A549 treated with Mapracorat at 1 μM for 4 hours (cell line): ENCODE results near the gene GRIN3A. TPM values are rescaled to one million over a fixed set of nuclear protein-coding genes. Genes with fewer than 3 reads are reported as not detected.

Source experiments
- total RNA-seq: library from RNA; stranded (reverse); fragments of 200-300 nt; extraction: Qiagen RNA extraction; gene quantifications from 5 replicates; pipeline ENCODE4 v1.2.3, GENCODE V29; 2022

The GRIN3A gene
- not detected in 5 replicates for total RNA-seq

GRCh38 chr9:101738566-101739183 lies at the start of gene GRIN3A:
Gene GRIN3A (minus strand): TSS chr9:101738647. CDS start chr9:101737979, 668 bp downstream.

DNA sequence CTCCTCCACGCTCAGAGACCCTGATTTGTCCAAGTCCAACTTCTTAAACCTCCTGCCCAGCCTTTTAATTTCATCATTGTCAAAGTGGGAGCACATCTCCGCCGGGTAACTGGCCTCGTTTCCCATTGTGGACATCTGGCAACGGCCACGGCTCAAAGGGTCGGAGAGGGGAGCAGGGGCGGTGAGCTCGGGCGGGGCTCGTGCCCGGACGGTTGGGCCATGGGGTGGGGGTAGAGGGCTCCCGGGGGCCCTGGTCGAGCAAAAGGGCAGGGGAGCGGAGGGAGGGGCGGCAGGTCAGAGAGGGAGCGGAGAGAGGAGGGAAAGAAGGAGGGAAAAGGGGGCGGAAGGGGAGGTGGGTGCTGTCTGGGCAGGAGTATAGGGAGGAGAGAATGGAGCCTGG lies 143.7 kb downstream of the GRIN3A start, which contains the start of gene PPP3R2:
Gene PPP3R2, minus strand, starts transcription at position 174 of the 400 bp plus-strand sequence. Its CDS starts 48 bp downstream, at position 126.

DNA sequence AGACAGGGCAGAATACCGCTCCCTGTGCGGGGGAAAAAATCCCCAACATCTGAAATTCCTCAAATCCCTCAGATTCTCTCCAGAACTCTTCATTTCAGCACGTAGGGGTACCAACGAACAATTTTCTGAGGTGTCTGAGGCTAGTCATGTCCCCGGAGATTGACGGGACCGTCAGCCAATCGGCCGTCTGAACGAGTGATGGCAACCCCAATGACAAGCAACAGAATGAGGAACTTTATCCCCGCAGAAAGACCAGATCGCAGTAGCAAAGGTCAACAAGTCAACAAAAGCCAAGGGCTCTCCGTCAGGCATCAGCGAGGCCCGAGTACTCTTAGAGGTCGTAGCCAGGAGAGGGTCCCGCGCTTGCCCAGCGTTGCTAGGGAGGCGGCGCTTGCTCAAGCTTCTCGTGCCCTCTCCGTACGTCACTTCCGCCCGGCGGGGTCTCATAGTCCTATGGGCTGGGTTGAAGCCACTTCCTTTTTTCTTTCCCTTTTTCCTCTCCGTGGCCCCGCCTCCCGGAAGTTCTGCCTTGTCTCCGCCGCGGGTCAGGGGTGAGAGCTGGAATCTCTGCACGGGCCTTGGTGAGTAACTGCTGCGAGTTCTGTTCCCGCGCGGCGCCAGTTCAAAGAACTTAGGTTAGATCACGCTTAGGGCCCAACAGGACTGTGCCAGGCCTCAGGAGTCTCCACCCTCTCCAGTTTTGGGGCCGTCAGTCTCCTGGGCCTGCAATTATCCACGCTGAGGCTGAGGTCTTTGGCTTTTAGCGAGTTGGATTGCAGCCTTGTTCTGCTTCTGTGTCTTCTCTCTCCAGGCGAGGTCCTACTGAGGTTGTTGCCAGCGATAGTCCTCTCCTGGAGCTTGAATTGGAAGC lies 204.9 kb downstream of the GRIN3A start, which contains the start of gene RNF20:
Gene RNF20, plus strand, starts transcription at position 520 of the 871 bp plus-strand sequence. CDS start 1,571 bp downstream, outside the sequence.

Other genes with a start within 250 kb of the GRIN3A start
- gene RNF20, start 204.8 kb downstream of the GRIN3A start, total RNA-seq = 20.4 to 22.3 TPM (median 21.9 TPM) in 5 replicates
- gene PPP3R2, start 143.7 kb downstream of the GRIN3A start, total RNA-seq = not detected in 5 replicates